Prostate gland (tissue), 2 donors: ENCODE measurements around the gene ITPR1. TPM values are rescaled to one million over a fixed set of nuclear protein-coding genes. Genes with fewer than 3 reads are reported as not detected.

Experiments used
- DNase-seq: peaks from one replicate; pipeline ENCODE4 v3.0.0-alpha.2; 2019; ENCODE audit warnings: low spot score
- H3K27ac ChIP-seq, 2 donors: fragments of 200-600 bp; sonication (generic); 2 replicates each; pipeline ENCODE4 v1.5.1; 2017 to 2019
- H3K27me3 ChIP-seq: fragments of 200-600 bp; sonication (generic); replicated peaks from 2 replicates; pipeline ENCODE4 v1.5.1; 2019; ENCODE audit not compliant: insufficient read depth
- H3K36me3 ChIP-seq, 2 donors: fragments of 200-600 bp; sonication (generic); 1 replicate in 1 of 2; 2 replicates in 1 of 2; pipeline versions ENCODE4 v1.5.1 to v1.8.1; 2017 to 2019
- H3K4me1 ChIP-seq: fragments of 200-600 bp; sonication (generic); replicated peaks from 2 replicates; pipeline ENCODE4 v1.5.1; 2019
- H3K4me3 ChIP-seq, 2 donors: fragments of 200-600 bp; sonication (generic); 2 replicates each; pipeline ENCODE4 v1.5.1; 2017 to 2019
- H3K9me3 ChIP-seq: fragments of 200-600 bp; sonication (generic); 2 replicates; pipeline ENCODE4 v1.5.1; 2017
- POLR2A ChIP-seq: fragments of 450-650 bp; IDR thresholded peaks from one replicate; pipeline ENCODE4 v1.6.1; 2016; ENCODE audit warnings: antibody characterized with exemption, mild to moderate bottlenecking
- POLR2AphosphoS5 ChIP-seq: sonication (generic); formaldehyde crosslinking; IDR thresholded peaks from one replicate; pipeline ENCODE4 v1.6.1; 2017; ENCODE audit warnings: antibody characterized with exemption
- WGBS: methylation state at CpG from one replicate; pipeline ENCODE4 v1.1.5; 2018; 5-methylcytosine and 5-hydroxymethylcytosine counted together
- intact Hi-C: fragments of 100-400 bp; cut with DNase I; formaldehyde crosslinking; loops from one replicate; pipeline ENCODE4 v1.14.2; 2022
- total RNA-seq, 2 donors: library from RNA; depleted of rRNA; stranded (reverse); fragments of >200 nt; gene quantifications; one replicate each; pipeline ENCODE4 v1.1.0, GENCODE V29; 2016
- TF ChIP-seq, protein P1 (sequence below), 4 experiments: fragments of 200-600 bp in 2 of 4; fragments of 450-650 bp in 2 of 4; sonication (generic) in 2 of 4; IDR thresholded peaks; 1 replicate in 3 of 4; 2 replicates in 1 of 4; pipeline ENCODE4 v1.5.1; 2016 to 2019; ENCODE audit warnings: antibody characterized with exemption in 4 of 4, mild to moderate bottlenecking in 2 of 4, moderate library complexity in 2 of 4

The ITPR1 gene
- total RNA-seq, 2 donors from 2014 or later: 80.0 to 126 TPM

- no peak for DNase-seq
- 97% methylated on average over 16 of the region's 17 CpGs for WGBS
- TF ChIP-seq POLR2A (no peak), POLR2AphosphoS5 (no peak)
- TF ChIP-seq, protein P1, sequence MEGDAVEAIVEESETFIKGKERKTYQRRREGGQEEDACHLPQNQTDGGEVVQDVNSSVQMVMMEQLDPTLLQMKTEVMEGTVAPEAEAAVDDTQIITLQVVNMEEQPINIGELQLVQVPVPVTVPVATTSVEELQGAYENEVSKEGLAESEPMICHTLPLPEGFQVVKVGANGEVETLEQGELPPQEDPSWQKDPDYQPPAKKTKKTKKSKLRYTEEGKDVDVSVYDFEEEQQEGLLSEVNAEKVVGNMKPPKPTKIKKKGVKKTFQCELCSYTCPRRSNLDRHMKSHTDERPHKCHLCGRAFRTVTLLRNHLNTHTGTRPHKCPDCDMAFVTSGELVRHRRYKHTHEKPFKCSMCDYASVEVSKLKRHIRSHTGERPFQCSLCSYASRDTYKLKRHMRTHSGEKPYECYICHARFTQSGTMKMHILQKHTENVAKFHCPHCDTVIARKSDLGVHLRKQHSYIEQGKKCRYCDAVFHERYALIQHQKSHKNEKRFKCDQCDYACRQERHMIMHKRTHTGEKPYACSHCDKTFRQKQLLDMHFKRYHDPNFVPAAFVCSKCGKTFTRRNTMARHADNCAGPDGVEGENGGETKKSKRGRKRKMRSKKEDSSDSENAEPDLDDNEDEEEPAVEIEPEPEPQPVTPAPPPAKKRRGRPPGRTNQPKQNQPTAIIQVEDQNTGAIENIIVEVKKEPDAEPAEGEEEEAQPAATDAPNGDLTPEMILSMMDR (IDR thresholded peaks at IDR 0.05): no peak
- intact Hi-C loops: no loop called here
- Histone ChIP-seq H3K27ac (no peak overlapping the region), H3K4me3 (no peak overlapping the region), H3K9me3 (no peaks in the 10 kb centered on the region), H3K4me1 (peaks cover 4% of the 10 kb centered on the region), H3K27me3 (no peaks in the 10 kb centered on the region), H3K36me3 (no peaks in the 10 kb centered on the region)
These were observed 327.4 kb downstream of the ITPR1 start for GRCh38 chr3:4820296-4821121.

DNA sequence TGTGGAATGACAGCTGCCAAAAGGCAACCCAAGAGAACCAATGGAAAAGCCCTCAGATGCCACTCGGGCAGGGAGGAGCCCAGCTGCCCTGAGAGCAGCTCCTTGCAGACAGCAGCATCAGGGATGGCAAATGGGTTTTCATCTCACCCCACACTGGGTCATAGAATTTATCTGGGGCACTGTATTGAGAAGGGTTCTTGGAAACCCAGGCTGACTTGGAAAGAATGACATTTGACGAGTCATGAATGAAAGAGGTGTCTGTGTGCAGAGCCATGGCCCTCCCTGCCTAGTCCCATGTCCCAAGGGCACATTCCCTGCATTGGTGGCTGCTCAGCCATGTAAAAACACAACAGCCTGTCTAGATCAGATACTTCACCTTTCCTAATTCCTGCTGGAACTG, 328.2 kb downstream of the ITPR1 start:
- Histone ChIP-seq H3K4me3 (no peak overlapping the region), H3K36me3 (no peaks in the 10 kb centered on the region), H3K27me3 (no peaks in the 10 kb centered on the region), H3K9me3 (no peaks in the 10 kb centered on the region), H3K4me1 (peaks cover 8% of the 10 kb centered on the region), H3K27ac (no peak overlapping the region)
- DNase-seq: no peak
- intact Hi-C loops: no loop called here
- no peak for TF ChIP-seq POLR2AphosphoS5
- TF ChIP-seq POLR2A: no peak
- TF ChIP-seq, protein P1 (IDR thresholded peaks at IDR 0.05): no peak
- 84% methylated on average over 2 of the region's 2 CpGs for WGBS

DNA sequence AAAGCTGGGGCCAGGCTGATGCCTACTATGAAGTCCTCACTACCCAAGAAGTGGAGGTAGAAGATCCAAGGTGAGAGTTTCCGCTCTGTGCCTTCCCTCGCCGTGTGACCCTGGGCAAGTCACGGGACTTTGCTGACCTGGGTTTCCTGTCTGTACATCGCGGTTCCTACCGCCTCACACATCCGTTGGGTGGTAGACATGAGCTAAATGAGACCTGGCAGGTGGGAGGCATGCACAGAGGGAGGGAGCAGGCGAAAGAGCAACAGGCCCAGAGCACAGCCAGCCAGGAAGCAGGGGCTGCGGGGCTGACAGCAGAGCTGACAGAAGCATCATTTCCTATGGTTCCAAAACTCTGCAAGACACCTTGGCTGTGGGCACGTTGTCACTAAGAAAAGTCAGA, 328.8 kb downstream of the ITPR1 start:
- Histone ChIP-seq H3K9me3 (no peaks in the 10 kb centered on the region), H3K36me3 (no peaks in the 10 kb centered on the region), H3K4me1 (peaks cover 8% of the 10 kb centered on the region), H3K27me3 (no peaks in the 10 kb centered on the region), H3K27ac (no peak overlapping the region), H3K4me3 (no peak overlapping the region)
- no peak for DNase-seq
- TF ChIP-seq POLR2A (no peak), POLR2AphosphoS5 (no peak)
- TF ChIP-seq, protein P1 (IDR thresholded peaks at IDR 0.05): no peak
- intact Hi-C loops: no loop called here
- 76% methylated on average over 11 of the region's 11 CpGs for whole genome bisulfite sequencing

DNA sequence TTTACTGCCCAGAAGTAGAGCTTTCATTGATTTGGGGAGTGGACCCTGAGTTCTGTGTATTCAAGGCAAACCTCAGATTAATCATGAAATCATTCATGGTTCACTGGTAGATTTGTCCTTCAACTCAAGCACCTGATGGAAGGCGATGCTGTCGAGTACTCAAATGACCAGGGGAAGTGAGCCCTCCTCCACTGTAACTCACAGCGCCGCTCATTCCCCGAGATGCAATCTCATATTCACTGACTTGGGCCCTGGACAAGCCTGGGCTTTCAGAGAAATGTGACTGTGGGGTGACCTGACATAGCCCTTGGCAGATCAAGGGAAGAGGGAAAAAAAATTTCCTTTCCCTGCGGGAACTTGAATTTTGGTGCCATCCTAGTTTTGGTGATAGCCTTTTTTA, 329.4 kb downstream of the ITPR1 start:
- H3K27ac ChIP-seq: no peak overlapping the region
- no peaks in the 10 kb centered on the region for H3K9me3 ChIP-seq
- DNase-seq: no peak
- WGBS: 92% methylated on average over 6 of the region's 6 CpGs
- H3K4me3 ChIP-seq: no peak overlapping the region
- TF ChIP-seq, protein P1 (IDR thresholded peaks at IDR 0.05): no peak
- no peak for TF ChIP-seq POLR2AphosphoS5
- TF ChIP-seq POLR2A: no peak
- H3K4me1 ChIP-seq: peaks cover 8% of the 10 kb centered on the region
- no peaks in the 10 kb centered on the region for H3K36me3 ChIP-seq
- no peaks in the 10 kb centered on the region for H3K27me3 ChIP-seq
- intact Hi-C loops: no loop called here

GRCh38 chr3:4823385-4823784, 330.2 kb downstream of the ITPR1 start:
- TF ChIP-seq POLR2A: no peak
- TF ChIP-seq POLR2AphosphoS5: no peak
- TF ChIP-seq, protein P1 (IDR thresholded peaks at IDR 0.05): no peak
- Histone ChIP-seq H3K36me3 (no peaks in the 10 kb centered on the region), H3K4me1 (peaks cover 8% of the 10 kb centered on the region), H3K4me3 (no peak overlapping the region), H3K9me3 (no peaks in the 10 kb centered on the region), H3K27ac (no peak overlapping the region), H3K27me3 (no peaks in the 10 kb centered on the region)
- no peak for DNase-seq
- 87% methylated on average over 1 of the region's 1 CpG for WGBS
- intact Hi-C loops: no loop called here
